T-helper 1 cell treated with Interleukin-12 subunit alpha and Interleukin-12 subunit beta and Interleukin-4 antibody, amounts not matched to agents 30 ng/mL and 1 ng/mL, for 36 hours (primary cell): ENCODE data around the gene DTNBP1. TPM values are rescaled to one million over a fixed set of nuclear protein-coding genes. Genes with fewer than 3 reads are reported as not detected.

Experiments
- intact Hi-C: fragments of 100-400 bp; cut with micrococcal nuclease; formaldehyde crosslinking; loops from one replicate; pipeline ENCODE4 v1.15.1; 2024
- total RNA-seq: library from RNA; stranded (reverse); gene quantifications from 2 replicates; pipeline ENCODE4 v1.2.3, GENCODE V29; 2022

Gene DTNBP1
- total RNA-seq, 1 donor from 2014 or later = 29.2 TPM

- intact Hi-C loops = no loop called here
Observed at GRCh38 chr6:15489261-15489962, 173.4 kb downstream of the DTNBP1 start.

- intact Hi-C loops = no loop called here
Observed at GRCh38 chr6:15487262-15487661, 175.6 kb downstream of the DTNBP1 start.

- intact Hi-C loops = no loop called here
Observed at GRCh38 chr6:15485936-15486335, 176.9 kb downstream of the DTNBP1 start.

- intact Hi-C loops = no loop called here
Observed at GRCh38 chr6:15484821-15485220, 178.0 kb downstream of the DTNBP1 start.

GRCh38 chr6:15484140-15484539 lies 178.7 kb downstream of the DTNBP1 start:
- intact Hi-C loops = no loop called here

- intact Hi-C loops = no loop called here
Observed at GRCh38 chr6:15483060-15483459, 179.8 kb downstream of the DTNBP1 start.

- intact Hi-C loops = no loop called here
Observed at GRCh38 chr6:15481390-15482291, 181.2 kb downstream of the DTNBP1 start.

- intact Hi-C loops = no loop called here
Observed at GRCh38 chr6:15480525-15480924, 182.3 kb downstream of the DTNBP1 start.

GRCh38 chr6:15479761-15480160 lies 183.1 kb downstream of the DTNBP1 start:
- intact Hi-C loops = no loop called here

GRCh38 chr6:15477746-15478145 lies 185.1 kb downstream of the DTNBP1 start:
- intact Hi-C loops = no loop called here

- intact Hi-C loops = no loop called here
Observed at GRCh38 chr6:15476631-15477380, 186.0 kb downstream of the DTNBP1 start.

GRCh38 chr6:15475872-15476271 lies 187.0 kb downstream of the DTNBP1 start:
- intact Hi-C loops = no loop called here

GRCh38 chr6:15475261-15475660 lies 187.6 kb downstream of the DTNBP1 start:
- intact Hi-C loops = no loop called here

- intact Hi-C loops = no loop called here
Observed at GRCh38 chr6:15474196-15474595, 188.6 kb downstream of the DTNBP1 start.

- intact Hi-C loops = no loop called here
Observed at GRCh38 chr6:15473741-15474161, 189.1 kb downstream of the DTNBP1 start.

- intact Hi-C loops = no loop called here
Observed at GRCh38 chr6:15473174-15473573, 189.7 kb downstream of the DTNBP1 start.
